Gastrocnemius medialis (tissue), 4 donors: ENCODE measurements around the gene FKBP5. TPM values are rescaled to one million over a fixed set of nuclear protein-coding genes. Genes with fewer than 3 reads are reported as not detected.

Source experiments
- ATAC-seq, 2 donors: fragments of 150-250 bp; one replicate each; pipeline ENCODE4 v1.9.1; 2016
- DNase-seq, 2 donors: peaks; one replicate each; pipeline ENCODE4 v3.0.0-alpha.2; 2019
- H3K27ac ChIP-seq, 4 donors: fragments of 200-600 bp; sonication (generic); 1 replicate in 1 of 4; 2 replicates in 3 of 4; pipeline ENCODE4 v1.5.1; 2016 to 2018; ENCODE audit warnings: mild to moderate bottlenecking in 2 of 4, moderate library complexity in 1 of 4
- H3K27me3 ChIP-seq, 3 donors: fragments of 200-600 bp; sonication (generic) in 2 of 3; 1 replicate in 1 of 3; 2 replicates in 2 of 3; pipeline versions ENCODE4 v1.5.1 to v1.6.0; 2016 to 2019; ENCODE audit warnings: mild to moderate bottlenecking in 1 of 3, moderate library complexity in 1 of 3
- H3K36me3 ChIP-seq, 2 donors: fragments of 200-600 bp; sonication (generic) in 1 of 2; one replicate each; pipeline ENCODE4 v1.5.1; 2017 to 2018
- H3K4me1 ChIP-seq, 2 donors: fragments of 200-600 bp; sonication (generic) in 1 of 2; one replicate each; pipeline ENCODE4 v1.5.1; 2016 to 2017; ENCODE audit warnings: mild to moderate bottlenecking in 2 of 2
- H3K4me3 ChIP-seq, 4 donors: fragments of 200-600 bp; sonication (generic) in 3 of 4; 1 replicate in 1 of 4; 2 replicates in 3 of 4; pipeline ENCODE4 v1.5.1; 2016 to 2019; ENCODE audit warnings: mild to moderate bottlenecking in 2 of 4
- H3K9me3 ChIP-seq, 3 donors: fragments of 200-600 bp; sonication (generic) in 2 of 3; 1 replicate in 1 of 3; 2 replicates in 2 of 3; pipeline ENCODE4 v1.5.1; 2016 to 2019
- POLR2A ChIP-seq, 2 donors: fragments of 450-650 bp; IDR thresholded peaks; one replicate each; pipeline ENCODE4 v1.6.1; 2017; ENCODE audit warnings: antibody characterized with exemption in 2 of 2, mild to moderate bottlenecking in 2 of 2, moderate library complexity in 2 of 2
- in situ Hi-C, 4 donors: fragments of 200-750 bp; cut with MboI; loops; one replicate each; pipeline versions ENCODE4 v1.15.0 to v1.8.0; 2017; ENCODE audit warnings: low sequenced_read_pairs in 4 of 4
- intact Hi-C: fragments of 100-400 bp; cut with DNase I; formaldehyde crosslinking; loops from one replicate; pipeline ENCODE4 v1.15.1; 2023; ENCODE audit warnings: low total_unique reads
- total RNA-seq, 4 donors: library from RNA; depleted of rRNA; stranded (reverse); fragments of >200 nt; gene quantifications; one replicate each; pipeline versions ENCODE4 v1.1.0 to v1.2.3, GENCODE V29; 2016
- TF ChIP-seq, protein P1 (sequence below), 5 experiments: fragments of 450-650 bp in 3 of 5; fragments of 200-600 bp in 2 of 5; sonication (generic) in 2 of 5; IDR thresholded peaks in 4 of 5; conservative IDR thresholded peaks in 1 of 5; 1 replicate in 4 of 5; 2 replicates in 1 of 5; pipeline ENCODE4 v1.5.1; 2016 to 2019; ENCODE audit warnings: antibody characterized with exemption in 5 of 5, mild to moderate bottlenecking in 3 of 5, moderate library complexity in 3 of 5

Gene FKBP5
- total RNA-seq, 4 donors from 2014 or later, result 665 to 1,753 (median 1,205) TPM

DNA sequence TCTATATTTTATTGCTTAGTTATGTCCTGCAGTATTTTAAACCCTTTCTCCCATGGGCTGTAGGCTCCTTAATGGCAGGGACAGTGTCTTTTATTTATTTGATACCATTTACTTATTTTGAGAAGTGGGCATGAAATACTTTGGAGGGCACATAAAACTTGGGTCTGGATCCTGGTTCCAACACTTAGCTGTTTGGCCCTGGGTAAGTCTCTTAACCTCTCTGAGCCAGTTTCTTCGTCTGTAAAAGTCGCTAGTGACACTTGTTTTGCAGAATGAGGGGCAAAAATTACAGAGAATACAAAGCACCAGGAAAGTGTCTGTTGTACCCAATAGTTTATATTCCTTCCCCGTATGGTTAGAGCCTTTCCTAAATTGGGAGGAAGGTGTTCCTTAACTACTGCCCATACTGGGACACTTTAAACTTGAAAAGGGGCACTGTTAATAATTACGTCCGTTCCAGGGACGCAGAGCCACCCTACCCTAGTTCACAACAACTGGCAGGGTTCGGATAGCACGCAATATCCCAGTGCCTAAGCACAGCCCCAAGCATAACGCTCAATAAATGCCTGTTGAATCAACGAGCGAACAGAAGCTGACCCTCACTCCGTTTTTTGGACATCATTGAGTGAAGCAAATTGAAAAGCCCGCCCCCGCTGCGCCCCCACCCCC is 42.2 kb upstream of the FKBP5 start:
- H3K4me3 ChIP-seq, result peak overlapping the region; percentile 70 to 94 (median 82)
- DNase-seq (no peak), ATAC-seq (no peak)
- H3K27ac ChIP-seq, result peak overlapping the region; percentile 99 to 100 (median 100)
- H3K36me3 ChIP-seq, result no peaks in the 10 kb centered on the region
- H3K4me1 ChIP-seq, result peaks cover 69 to 77% of the 10 kb centered on the region in 2 donors
- intact Hi-C loops, result loop anchor here (5.0 to 10.0 kb wide), 2 partner anchors 389 to 466 kb away; partner anchors contain the start of gene PPARD
- H3K9me3 ChIP-seq, result no peaks in the 10 kb centered on the region
- H3K27me3 ChIP-seq, result no peaks in the 10 kb centered on the region
- TF ChIP-seq, protein P1, sequence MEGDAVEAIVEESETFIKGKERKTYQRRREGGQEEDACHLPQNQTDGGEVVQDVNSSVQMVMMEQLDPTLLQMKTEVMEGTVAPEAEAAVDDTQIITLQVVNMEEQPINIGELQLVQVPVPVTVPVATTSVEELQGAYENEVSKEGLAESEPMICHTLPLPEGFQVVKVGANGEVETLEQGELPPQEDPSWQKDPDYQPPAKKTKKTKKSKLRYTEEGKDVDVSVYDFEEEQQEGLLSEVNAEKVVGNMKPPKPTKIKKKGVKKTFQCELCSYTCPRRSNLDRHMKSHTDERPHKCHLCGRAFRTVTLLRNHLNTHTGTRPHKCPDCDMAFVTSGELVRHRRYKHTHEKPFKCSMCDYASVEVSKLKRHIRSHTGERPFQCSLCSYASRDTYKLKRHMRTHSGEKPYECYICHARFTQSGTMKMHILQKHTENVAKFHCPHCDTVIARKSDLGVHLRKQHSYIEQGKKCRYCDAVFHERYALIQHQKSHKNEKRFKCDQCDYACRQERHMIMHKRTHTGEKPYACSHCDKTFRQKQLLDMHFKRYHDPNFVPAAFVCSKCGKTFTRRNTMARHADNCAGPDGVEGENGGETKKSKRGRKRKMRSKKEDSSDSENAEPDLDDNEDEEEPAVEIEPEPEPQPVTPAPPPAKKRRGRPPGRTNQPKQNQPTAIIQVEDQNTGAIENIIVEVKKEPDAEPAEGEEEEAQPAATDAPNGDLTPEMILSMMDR (IDR thresholded peaks at IDR 0.05 in 4 of 5, conservative IDR thresholded peaks at IDR 0.05 in 1 of 5), result no peak
- no peak for TF ChIP-seq POLR2A (IDR thresholded peaks at IDR 0.05)
- in situ Hi-C loops, result loop anchor here in 2 of 4 donors (10.0 kb wide), 2 partner anchors 136 to 146 kb away; no protein-coding TSS in a partner anchor

DNA sequence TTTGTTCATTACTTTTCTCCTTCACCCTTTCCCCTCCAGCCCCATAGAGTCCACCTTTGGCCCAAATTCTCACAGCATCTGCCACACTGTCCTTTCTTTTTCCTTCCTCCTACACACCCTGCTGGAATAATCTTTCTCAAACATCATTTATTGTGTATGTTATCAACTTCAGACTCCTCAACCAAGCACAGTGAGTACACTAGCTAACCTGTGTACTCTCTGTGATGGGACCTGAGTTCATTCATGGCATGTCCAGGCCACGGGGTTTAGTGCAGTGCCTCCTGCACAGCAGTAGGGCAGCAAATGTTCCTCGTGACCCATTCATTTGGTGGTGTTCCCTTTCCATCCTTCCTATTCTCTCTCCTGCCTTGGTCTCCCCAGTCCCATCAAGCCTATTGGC is 41.0 kb upstream of the FKBP5 start:
- peaks cover 78 to 81% of the 10 kb centered on the region in 2 donors for H3K4me1 ChIP-seq
- peak in 1 of 2 donors; percentile 55 for DNase-seq
- H3K9me3 ChIP-seq, result no peaks in the 10 kb centered on the region
- H3K4me3 ChIP-seq, result no peak overlapping the region
- ATAC-seq, result no peak
- intact Hi-C loops, result loop anchor here (5.0 to 10.0 kb wide), 6 partner anchors 367 to 1982 kb away; partner anchors contain the start of genes IP6K3 and PPARD
- no peaks in the 10 kb centered on the region for H3K36me3 ChIP-seq
- in situ Hi-C loops, result loop anchor here (5.0 to 10.0 kb wide), 5 partner anchors 37 to 145 kb away; no protein-coding TSS in a partner anchor
- no peak for TF ChIP-seq POLR2A (IDR thresholded peaks at IDR 0.05)
- TF ChIP-seq, protein P1 (IDR thresholded peaks at IDR 0.05 in 4 of 5, conservative IDR thresholded peaks at IDR 0.05 in 1 of 5), result no peak
- no peaks in the 10 kb centered on the region for H3K27me3 ChIP-seq
- peak overlapping the region; percentile 99 to 100 (median 100) for H3K27ac ChIP-seq

DNA sequence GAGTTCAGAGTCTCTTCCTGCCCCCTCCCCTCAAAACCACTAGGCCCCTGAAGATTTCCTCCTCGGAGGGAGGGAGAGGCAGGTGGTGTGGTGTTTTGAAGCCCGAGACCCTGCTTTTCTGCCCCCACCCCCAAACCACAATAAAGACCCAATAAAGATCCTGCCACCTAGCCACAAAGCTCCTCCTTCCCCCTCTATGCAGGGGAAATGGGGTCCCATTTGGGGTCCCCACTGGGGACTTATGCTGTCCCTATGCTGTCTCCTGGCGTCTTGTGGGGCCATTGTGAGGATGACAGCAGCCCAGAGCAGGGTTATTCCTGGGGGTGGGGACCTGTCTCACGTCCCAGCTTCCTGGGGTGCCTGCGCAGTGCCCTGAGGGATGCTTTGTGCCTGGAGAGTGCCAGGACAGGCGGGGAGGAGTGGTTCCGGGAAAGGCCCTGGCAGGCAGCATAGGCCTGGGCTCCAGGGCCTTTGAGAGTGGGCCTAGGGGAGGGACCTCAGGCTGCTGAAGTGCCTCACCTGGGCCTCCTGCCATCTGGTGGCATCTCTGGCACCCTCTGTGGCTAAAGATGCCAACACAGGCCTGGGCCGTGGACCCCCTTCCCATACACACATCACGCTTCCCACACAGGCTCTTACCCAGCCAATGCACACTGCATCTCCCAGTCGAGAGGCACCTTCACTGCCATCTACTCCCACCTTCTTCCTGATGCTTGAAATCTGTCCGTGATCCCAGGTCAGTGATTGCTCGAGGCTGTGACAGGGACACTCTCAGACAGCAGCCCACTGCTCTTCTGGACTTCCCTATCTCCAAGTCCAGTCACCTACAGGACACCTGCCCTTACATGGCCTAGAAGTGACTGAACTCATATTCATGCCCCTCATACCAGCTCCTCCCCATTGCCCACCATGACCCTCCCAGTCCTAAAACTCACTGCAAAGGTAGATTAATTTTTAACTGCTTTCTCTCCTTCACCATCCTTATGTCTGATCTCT is 40.3 kb upstream of the FKBP5 start:
- in situ Hi-C loops (loop anchor here in 2 of 4 donors (5.0 kb wide), 3 partner anchors 37 to 137 kb away; no protein-coding TSS in a partner anchor), intact Hi-C loops (loop anchor here (1.0 to 5.0 kb wide), 5 partner anchors 128 to 1982 kb away; partner anchors contain the start of gene IP6K3)
- no peaks in the 10 kb centered on the region for H3K9me3 ChIP-seq
- no peaks in the 10 kb centered on the region for H3K36me3 ChIP-seq
- peak overlapping the region; percentile 46 to 63 (median 55) for H3K4me3 ChIP-seq
- H3K27me3 ChIP-seq, result no peaks in the 10 kb centered on the region
- H3K4me1 ChIP-seq, result peaks cover 81 to 82% of the 10 kb centered on the region in 2 donors
- H3K27ac ChIP-seq, result peak overlapping the region; percentile 99 to 100 (median 100)
- DNase-seq, result peak; percentile 70 to 90
- TF ChIP-seq POLR2A (IDR thresholded peaks at IDR 0.05), result no peak
- TF ChIP-seq, protein P1 (IDR thresholded peaks at IDR 0.05 in 4 of 5, conservative IDR thresholded peaks at IDR 0.05 in 1 of 5), result peak in 1 of 5 experiments; percentile 6
- ATAC-seq, result no peak

DNA sequence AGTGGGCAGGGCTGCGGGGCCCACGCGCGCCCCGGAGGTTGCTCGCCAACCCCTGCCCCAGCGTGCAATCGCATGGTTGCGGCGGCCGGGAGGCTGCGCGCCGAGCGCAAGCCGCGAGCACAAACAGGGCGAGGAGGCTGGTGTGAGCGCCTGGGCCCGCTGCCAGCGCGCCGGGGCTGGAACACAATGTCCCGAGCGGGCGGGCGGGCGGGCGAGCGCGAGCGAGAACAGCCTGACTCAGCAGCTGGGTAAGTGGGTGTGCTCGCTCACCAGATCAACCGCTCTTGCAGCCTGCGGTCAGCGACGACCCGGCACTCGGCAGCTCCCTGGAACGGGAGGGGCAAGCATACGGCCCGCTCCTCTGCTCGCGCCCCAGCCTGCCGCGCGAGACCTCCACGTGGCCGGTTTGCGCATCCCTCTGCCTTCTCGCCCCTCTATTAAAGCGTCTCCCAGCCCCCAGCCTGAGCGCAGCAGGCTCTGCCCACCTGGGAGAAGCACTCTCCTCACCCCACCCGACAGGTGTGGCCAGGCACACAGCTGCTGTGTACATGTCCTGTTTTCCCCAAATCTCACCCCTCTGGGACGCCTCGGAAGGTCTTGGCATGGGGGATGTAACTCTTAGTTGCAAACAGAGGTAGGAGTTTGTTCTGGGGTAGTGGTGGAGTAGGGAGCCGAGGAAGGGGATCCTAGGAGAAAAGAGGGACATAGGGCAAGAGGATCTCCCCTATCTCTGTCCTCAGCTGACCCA is 39.4 kb upstream of the FKBP5 start:
- ATAC-seq (peak; percentile 15 to 23), DNase-seq (peak; percentile 96 to 98)
- Histone ChIP-seq H3K4me1 (peaks cover 79 to 81% of the 10 kb centered on the region in 2 donors), H3K27ac (peak overlapping the region; percentile 99 to 100 (median 100)), H3K27me3 (no peaks in the 10 kb centered on the region), H3K36me3 (no peaks in the 10 kb centered on the region), H3K4me3 (peak overlapping the region; percentile 57 to 66 (median 64)), H3K9me3 (no peaks in the 10 kb centered on the region)
- in situ Hi-C loops (loop anchor here in 2 of 4 donors (5.0 kb wide), 3 partner anchors 36 to 136 kb away; no protein-coding TSS in a partner anchor), intact Hi-C loops (loop anchor here (1.0 to 5.0 kb wide), 6 partner anchors 40 to 1981 kb away; partner anchors contain the start of genes FKBP5 and IP6K3)
- TF ChIP-seq POLR2A (IDR thresholded peaks at IDR 0.05), result no peak
- TF ChIP-seq, protein P1 (IDR thresholded peaks at IDR 0.05 in 4 of 5, conservative IDR thresholded peaks at IDR 0.05 in 1 of 5), result no peak
